ENCODE results near the gene NFATC1.

The NFATC1 gene

GRCh38 chr18:79410731-79411613 lies 15.2 kb downstream of the NFATC1 start:
- H3K27me3 ChIP-seq (replicated peaks; ENCODE audit: control insufficient read depth, insufficient read depth, low read length, poor library complexity, severe bottlenecking): no peaks in the 10 kb centered on the region
- H3K27ac ChIP-seq (ENCODE audit: insufficient read depth, low read length, poor library complexity, severe bottlenecking): no peak overlapping the region
- H3K4me1 ChIP-seq (ENCODE audit: control insufficient read depth, insufficient read depth, low read length, poor library complexity, severe bottlenecking): peaks cover 7% of the 10 kb centered on the region
- DNase-seq: no peak
- H3K36me3 ChIP-seq (ENCODE audit: control insufficient read depth, insufficient read depth, low read length): peaks cover 44% of the 10 kb centered on the region
- H3K4me3 ChIP-seq (ENCODE audit: insufficient read depth, low read depth, low read length, poor library complexity, severe bottlenecking): no peak overlapping the region
- no peaks in the 10 kb centered on the region for H3K9me3 ChIP-seq (ENCODE audit: control insufficient read depth, low read length)

- Histone ChIP-seq H3K36me3 (ENCODE audit: control insufficient read depth, insufficient read depth, low read length) (peaks cover 44% of the 10 kb centered on the region), H3K4me3 (ENCODE audit: insufficient read depth, low read depth, low read length, poor library complexity, severe bottlenecking) (no peak overlapping the region), H3K27ac (ENCODE audit: insufficient read depth, low read length, poor library complexity, severe bottlenecking) (no peak overlapping the region), H3K4me1 (ENCODE audit: control insufficient read depth, insufficient read depth, low read length, poor library complexity, severe bottlenecking) (peaks cover 8% of the 10 kb centered on the region), H3K9me3 (ENCODE audit: control insufficient read depth, low read length) (no peaks in the 10 kb centered on the region), H3K27me3 (replicated peaks; ENCODE audit: control insufficient read depth, insufficient read depth, low read length, poor library complexity, severe bottlenecking) (no peaks in the 10 kb centered on the region)
- no peak for DNase-seq
Measured at GRCh38 chr18:79411614-79412526, 16.1 kb downstream of the NFATC1 start.

GRCh38 chr18:79413025-79413424 lies 17.3 kb downstream of the NFATC1 start:
- H3K4me3 ChIP-seq (ENCODE audit: insufficient read depth, low read depth, low read length, poor library complexity, severe bottlenecking): no peak overlapping the region
- peaks cover 44% of the 10 kb centered on the region for H3K36me3 ChIP-seq (ENCODE audit: control insufficient read depth, insufficient read depth, low read length)
- no peak for DNase-seq

GRCh38 chr18:79413426-79413825 lies 17.7 kb downstream of the NFATC1 start:
- Histone ChIP-seq H3K9me3 (ENCODE audit: control insufficient read depth, low read length) (no peaks in the 10 kb centered on the region), H3K4me3 (ENCODE audit: insufficient read depth, low read depth, low read length, poor library complexity, severe bottlenecking) (no peak overlapping the region), H3K27me3 (replicated peaks; ENCODE audit: control insufficient read depth, insufficient read depth, low read length, poor library complexity, severe bottlenecking) (no peaks in the 10 kb centered on the region), H3K27ac (ENCODE audit: insufficient read depth, low read length, poor library complexity, severe bottlenecking) (no peak overlapping the region), H3K36me3 (ENCODE audit: control insufficient read depth, insufficient read depth, low read length) (peaks cover 48% of the 10 kb centered on the region), H3K4me1 (ENCODE audit: control insufficient read depth, insufficient read depth, low read length, poor library complexity, severe bottlenecking) (peaks cover 8% of the 10 kb centered on the region)
- no peak for DNase-seq

More at GRCh38 chr18:79413025-79413424, 17.3 kb downstream of the NFATC1 start:
- no peak overlapping the region for H3K27ac ChIP-seq (ENCODE audit: insufficient read depth, low read length, poor library complexity, severe bottlenecking)
- H3K9me3 ChIP-seq (ENCODE audit: control insufficient read depth, low read length): no peaks in the 10 kb centered on the region
- H3K4me1 ChIP-seq (ENCODE audit: control insufficient read depth, insufficient read depth, low read length, poor library complexity, severe bottlenecking): peaks cover 8% of the 10 kb centered on the region
- H3K27me3 ChIP-seq (replicated peaks; ENCODE audit: control insufficient read depth, insufficient read depth, low read length, poor library complexity, severe bottlenecking): no peaks in the 10 kb centered on the region

- DNase-seq: no peak
- H3K36me3 ChIP-seq (ENCODE audit: control insufficient read depth, insufficient read depth, low read length): peaks cover 51% of the 10 kb centered on the region
Measured at GRCh38 chr18:79413901-79414300, 18.2 kb downstream of the NFATC1 start.

GRCh38 chr18:79416022-79416676 lies 20.4 kb downstream of the NFATC1 start:
- Histone ChIP-seq H3K4me3 (ENCODE audit: insufficient read depth, low read depth, low read length, poor library complexity, severe bottlenecking) (no peak overlapping the region), H3K36me3 (ENCODE audit: control insufficient read depth, insufficient read depth, low read length) (peaks cover 42% of the 10 kb centered on the region), H3K4me1 (ENCODE audit: control insufficient read depth, insufficient read depth, low read length, poor library complexity, severe bottlenecking) (peaks cover 8% of the 10 kb centered on the region), H3K27ac (ENCODE audit: insufficient read depth, low read length, poor library complexity, severe bottlenecking) (no peak overlapping the region), H3K9me3 (ENCODE audit: control insufficient read depth, low read length) (no peaks in the 10 kb centered on the region), H3K27me3 (replicated peaks; ENCODE audit: control insufficient read depth, insufficient read depth, low read length, poor library complexity, severe bottlenecking) (no peaks in the 10 kb centered on the region)
- no peak for DNase-seq

More at GRCh38 chr18:79413901-79414300, 18.2 kb downstream of the NFATC1 start:
- no peaks in the 10 kb centered on the region for H3K27me3 ChIP-seq (replicated peaks; ENCODE audit: control insufficient read depth, insufficient read depth, low read length, poor library complexity, severe bottlenecking)
- H3K27ac ChIP-seq (ENCODE audit: insufficient read depth, low read length, poor library complexity, severe bottlenecking): no peak overlapping the region
- no peaks in the 10 kb centered on the region for H3K9me3 ChIP-seq (ENCODE audit: control insufficient read depth, low read length)
- H3K4me1 ChIP-seq (ENCODE audit: control insufficient read depth, insufficient read depth, low read length, poor library complexity, severe bottlenecking): peaks cover 8% of the 10 kb centered on the region
- H3K4me3 ChIP-seq (ENCODE audit: insufficient read depth, low read depth, low read length, poor library complexity, severe bottlenecking): no peak overlapping the region

- no peaks in the 10 kb centered on the region for H3K9me3 ChIP-seq (ENCODE audit: control insufficient read depth, low read length)
- no peak overlapping the region for H3K27ac ChIP-seq (ENCODE audit: insufficient read depth, low read length, poor library complexity, severe bottlenecking)
- peaks cover 8% of the 10 kb centered on the region for H3K4me1 ChIP-seq (ENCODE audit: control insufficient read depth, insufficient read depth, low read length, poor library complexity, severe bottlenecking)
- DNase-seq: no peak
- no peak overlapping the region for H3K4me3 ChIP-seq (ENCODE audit: insufficient read depth, low read depth, low read length, poor library complexity, severe bottlenecking)
- H3K36me3 ChIP-seq (ENCODE audit: control insufficient read depth, insufficient read depth, low read length): peaks cover 43% of the 10 kb centered on the region
- H3K27me3 ChIP-seq (replicated peaks; ENCODE audit: control insufficient read depth, insufficient read depth, low read length, poor library complexity, severe bottlenecking): no peaks in the 10 kb centered on the region
Measured at GRCh38 chr18:79416677-79417052, 20.9 kb downstream of the NFATC1 start.

GRCh38 chr18:79418236-79418635 lies 22.5 kb downstream of the NFATC1 start:
- peaks cover 36% of the 10 kb centered on the region for H3K36me3 ChIP-seq (ENCODE audit: control insufficient read depth, insufficient read depth, low read length)

GRCh38 chr18:79418642-79419041 lies 22.9 kb downstream of the NFATC1 start:
- H3K27me3 ChIP-seq (replicated peaks; ENCODE audit: control insufficient read depth, insufficient read depth, low read length, poor library complexity, severe bottlenecking): no peaks in the 10 kb centered on the region
- H3K4me1 ChIP-seq (ENCODE audit: control insufficient read depth, insufficient read depth, low read length, poor library complexity, severe bottlenecking): peaks cover 8% of the 10 kb centered on the region
- DNase-seq: no peak
- no peak overlapping the region for H3K27ac ChIP-seq (ENCODE audit: insufficient read depth, low read length, poor library complexity, severe bottlenecking)
- H3K4me3 ChIP-seq (ENCODE audit: insufficient read depth, low read depth, low read length, poor library complexity, severe bottlenecking): no peak overlapping the region
- H3K36me3 ChIP-seq (ENCODE audit: control insufficient read depth, insufficient read depth, low read length): peaks cover 33% of the 10 kb centered on the region
- no peaks in the 10 kb centered on the region for H3K9me3 ChIP-seq (ENCODE audit: control insufficient read depth, low read length)

More at GRCh38 chr18:79418236-79418635, 22.5 kb downstream of the NFATC1 start:
- Histone ChIP-seq H3K4me3 (ENCODE audit: insufficient read depth, low read depth, low read length, poor library complexity, severe bottlenecking) (no peak overlapping the region), H3K4me1 (ENCODE audit: control insufficient read depth, insufficient read depth, low read length, poor library complexity, severe bottlenecking) (peaks cover 8% of the 10 kb centered on the region), H3K27me3 (replicated peaks; ENCODE audit: control insufficient read depth, insufficient read depth, low read length, poor library complexity, severe bottlenecking) (no peaks in the 10 kb centered on the region), H3K9me3 (ENCODE audit: control insufficient read depth, low read length) (no peaks in the 10 kb centered on the region), H3K27ac (ENCODE audit: insufficient read depth, low read length, poor library complexity, severe bottlenecking) (no peak overlapping the region)
- DNase-seq: no peak
